HG03135 (cell line): ENCODE measurements around the gene CLDN20.
"Not testable (repeated sequence)": the region's sequence is repeated elsewhere in the genome, so short reads cannot be mapped to it uniquely, and the experiment has no call there.

Experiments used
- ATAC-seq: cut with Tn5 transposase; IDR thresholded peaks from one replicate; pipeline ENCODE4 v1.9.1; 2021; ENCODE audit warnings: mild to moderate bottlenecking, moderate library complexity; ENCODE audit not compliant: unreplicated experiment

Gene CLDN20

DNA sequence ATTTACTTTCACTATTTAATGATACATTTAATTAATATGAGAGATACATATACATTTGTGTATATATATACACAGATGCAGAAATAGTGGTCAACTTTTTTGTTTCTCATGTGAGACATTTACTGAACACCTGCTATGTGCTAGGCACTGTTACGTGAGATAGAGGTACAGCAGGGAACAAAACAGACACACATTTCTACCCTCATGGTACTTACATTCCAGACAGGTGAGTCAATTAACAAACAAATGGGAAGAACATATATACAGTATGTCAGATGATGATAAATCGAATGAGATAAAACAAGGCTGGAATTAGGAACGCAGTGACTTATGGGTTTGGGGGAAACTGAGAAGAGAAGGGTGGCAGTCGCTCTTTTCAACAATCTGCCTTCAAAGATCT, 45.3 kb downstream of the CLDN20 start:
- ATAC-seq, result no peak

DNA sequence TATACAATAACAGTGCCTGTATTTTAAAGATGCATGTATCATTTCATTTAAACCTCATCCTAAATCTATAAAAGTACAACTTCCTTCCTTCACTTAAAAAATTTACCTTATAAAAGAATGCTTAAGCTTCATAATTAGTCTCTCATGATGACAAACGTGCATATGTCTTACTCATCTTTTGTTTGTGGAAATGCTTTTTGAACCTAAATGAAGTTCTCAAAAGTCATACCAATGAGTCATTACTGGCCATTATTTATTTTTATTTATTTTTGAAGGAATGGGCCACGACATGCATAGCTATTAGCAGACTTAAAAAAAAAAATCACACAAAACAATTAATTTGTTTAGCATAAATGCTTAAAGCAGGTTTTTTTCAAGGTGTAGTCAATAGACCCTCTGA, 46.8 kb downstream of the CLDN20 start:
- ATAC-seq, result no peak

DNA sequence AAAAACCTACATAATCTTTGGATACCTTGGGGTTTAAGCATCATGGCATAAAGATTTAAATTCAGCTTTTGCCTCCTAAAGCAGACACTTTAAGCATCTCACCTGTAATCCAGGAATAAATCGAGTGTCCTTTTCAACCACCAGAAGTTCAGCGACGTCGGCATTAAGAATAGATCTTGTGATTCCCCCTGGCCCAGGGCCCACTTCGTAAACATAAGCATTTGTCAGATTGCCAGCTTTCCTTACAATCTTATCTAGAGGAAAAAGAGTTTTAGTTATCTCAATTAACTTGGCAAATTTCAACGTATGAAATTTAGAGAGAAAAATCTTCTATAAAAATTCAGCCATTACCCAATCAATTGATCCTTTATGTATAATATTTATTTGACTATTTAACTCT, 47.3 kb downstream of the CLDN20 start:
- ATAC-seq, result no peak

DNA sequence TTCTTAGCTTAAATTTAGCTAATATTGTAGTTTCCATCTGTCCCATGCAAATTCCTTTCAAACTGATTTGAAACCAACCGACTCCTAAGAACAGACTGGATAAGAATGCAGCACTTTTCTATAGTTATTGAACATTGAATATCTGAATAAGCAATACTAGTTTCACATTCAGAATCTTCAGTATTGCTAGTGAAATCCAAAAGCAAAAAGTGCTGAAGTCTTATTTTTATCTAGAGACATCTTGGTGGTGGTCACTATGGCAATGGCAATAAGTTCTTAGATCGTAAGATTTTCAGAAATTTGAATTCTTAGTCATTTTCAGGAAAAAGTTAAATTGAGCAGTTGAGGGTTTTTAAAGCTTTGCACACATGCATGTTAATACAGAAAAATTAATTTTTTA, 47.8 kb downstream of the CLDN20 start:
- ATAC-seq, result no peak

DNA sequence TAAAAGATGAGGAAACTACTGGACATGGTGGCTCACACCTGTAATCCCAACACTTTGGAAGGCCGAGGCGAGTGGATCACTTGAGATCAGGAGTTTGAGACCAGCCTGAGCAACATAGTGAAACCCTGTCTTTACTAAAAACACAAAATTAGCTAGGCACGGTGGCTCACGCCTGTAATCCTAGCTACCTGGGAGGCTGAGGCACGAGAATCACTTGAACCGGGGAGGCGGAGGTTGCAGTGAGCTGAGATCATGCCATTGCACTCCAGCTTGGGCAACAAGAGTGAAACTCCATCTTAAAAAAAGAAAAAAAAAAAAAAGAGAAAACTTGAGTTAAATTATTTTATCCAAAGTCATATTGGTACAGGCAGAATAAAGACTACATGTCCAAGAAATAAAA, 49.1 kb downstream of the CLDN20 start:
- ATAC-seq, result not testable (repeated sequence)

DNA sequence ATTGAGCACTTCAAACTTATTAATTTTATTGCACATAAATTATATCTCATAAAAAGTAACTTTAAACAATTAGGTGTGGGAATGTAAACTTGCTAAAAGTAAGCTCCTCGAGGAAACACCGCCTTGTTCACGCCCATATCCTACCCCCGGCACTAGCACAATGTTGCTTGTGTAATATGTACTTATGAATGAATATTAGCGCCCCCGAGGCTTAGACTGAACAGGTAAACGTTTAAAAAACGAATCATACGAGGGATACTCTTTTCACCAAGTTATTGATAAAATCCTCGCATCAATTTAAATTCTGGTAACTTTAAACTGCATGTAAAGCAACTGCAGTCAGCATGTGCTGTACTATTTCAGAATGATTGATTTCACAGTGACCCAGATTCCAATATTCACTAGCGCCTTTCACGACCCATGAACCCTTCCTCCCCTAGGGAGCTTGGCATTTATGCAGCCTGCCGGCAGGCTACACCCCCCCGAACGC, 49.8 kb downstream of the CLDN20 start:
- peak; percentile 11 for ATAC-seq

DNA sequence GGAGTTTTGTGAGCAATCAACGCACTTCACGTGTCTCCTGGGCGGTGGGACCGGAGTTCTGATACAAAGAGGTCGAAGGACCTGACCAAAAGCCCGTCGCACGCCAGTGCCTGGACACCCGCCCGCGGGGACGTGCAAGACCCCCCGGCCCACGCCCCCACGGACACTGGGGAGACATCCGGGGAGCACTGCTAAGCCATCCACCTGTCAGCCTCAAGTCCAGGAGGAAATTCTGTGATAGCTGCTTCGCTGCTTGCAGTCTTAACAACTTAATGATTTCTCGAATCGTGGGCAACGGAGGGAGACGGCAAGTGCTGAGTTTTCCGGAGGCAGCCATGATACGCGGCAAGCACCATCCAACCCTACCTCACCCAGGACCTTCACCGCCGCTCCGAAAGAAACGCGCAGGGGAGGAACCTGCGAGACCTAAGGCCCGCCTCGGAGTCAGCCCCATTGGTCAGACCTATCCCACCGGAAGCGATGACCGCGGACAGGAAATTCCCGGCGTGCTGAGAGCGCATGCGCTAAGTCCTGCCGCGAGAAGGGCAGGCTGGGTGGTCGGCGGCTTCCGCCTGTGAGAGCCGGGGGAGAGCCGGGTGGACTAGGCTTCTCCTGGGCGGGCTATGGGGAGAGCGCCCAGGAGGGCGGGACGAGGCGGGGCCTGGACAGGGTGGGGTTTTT, 50.4 kb downstream of the CLDN20 start, which contains the start of gene TFB1M:
TSS of gene TFB1M (minus strand) at position 393 of the 681 bp plus-strand sequence. CDS start at position 337, 56 bp downstream.
- peak; percentile 97 for ATAC-seq

DNA sequence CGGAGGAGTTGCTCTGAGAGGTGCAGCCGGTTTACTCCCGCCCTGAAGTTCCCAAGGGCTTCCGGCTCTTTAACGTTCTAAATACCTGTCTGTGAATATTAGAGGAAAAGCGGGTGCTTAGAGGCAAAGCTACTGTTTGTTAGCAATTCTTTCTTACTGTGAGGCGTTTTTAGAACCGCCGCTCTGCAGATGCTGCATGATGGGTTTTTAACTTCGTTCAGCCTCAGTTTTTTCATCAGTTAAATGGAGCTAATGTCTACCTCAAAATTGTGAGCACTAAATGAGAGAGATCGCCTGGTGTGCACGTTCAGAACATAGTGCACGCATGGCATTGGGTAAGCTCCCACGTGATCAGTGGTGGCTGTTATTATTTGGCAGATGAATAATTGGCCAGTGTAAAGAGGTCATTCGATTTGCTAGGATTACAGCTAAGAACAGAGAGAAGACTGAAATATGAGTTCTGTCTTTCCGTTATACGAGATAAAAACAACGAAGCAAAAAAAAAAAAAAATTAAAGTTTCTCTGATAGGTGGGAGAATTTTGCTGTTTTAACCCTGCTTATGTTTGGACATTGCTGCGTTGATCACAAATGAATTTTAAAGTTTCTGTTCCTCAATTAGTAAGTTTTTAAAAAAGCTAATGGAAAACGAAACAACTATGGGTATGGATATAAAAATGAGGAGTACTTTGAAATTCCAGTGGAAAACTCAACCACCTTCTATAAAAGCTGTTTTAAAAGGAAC, 51.1 kb downstream of the CLDN20 start:
- ATAC-seq, result peak; percentile 50

DNA sequence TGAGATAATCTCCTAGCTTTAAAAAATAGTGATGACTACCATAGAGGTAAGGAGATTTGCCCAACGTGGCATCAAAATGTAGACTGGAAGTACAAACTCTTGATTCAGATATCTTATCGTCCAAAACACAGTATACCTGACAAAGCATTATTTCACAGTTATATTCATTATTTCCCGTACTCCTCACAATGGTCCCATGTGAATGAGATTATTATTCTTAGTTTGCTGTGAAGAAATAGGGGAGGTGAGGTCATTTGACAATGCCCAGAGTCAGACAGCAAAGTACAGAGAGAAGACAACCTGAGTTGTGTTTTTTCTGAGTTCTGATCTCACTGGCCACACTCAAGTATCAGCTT, 51.7 kb downstream of the CLDN20 start:
- ATAC-seq, result no peak

DNA sequence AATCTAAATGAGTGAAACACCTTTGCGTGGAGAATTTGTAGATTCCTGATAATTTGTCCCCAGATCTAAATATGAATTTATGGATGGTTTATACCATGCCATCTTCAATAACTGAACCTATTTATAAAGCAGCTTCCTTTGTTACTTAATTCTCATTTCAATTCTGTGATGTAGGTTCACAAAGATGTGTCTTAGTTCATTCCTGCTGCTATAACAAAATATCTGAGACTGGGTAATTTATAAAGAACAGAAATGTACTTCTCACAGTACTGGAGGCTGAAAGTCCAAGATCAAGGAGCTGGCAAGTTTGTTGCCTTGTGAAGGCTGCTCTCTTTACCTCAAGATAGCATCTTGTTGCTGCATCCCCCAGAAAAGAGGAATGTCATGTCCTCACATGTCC, 52.6 kb downstream of the CLDN20 start:
- ATAC-seq, result no peak

DNA sequence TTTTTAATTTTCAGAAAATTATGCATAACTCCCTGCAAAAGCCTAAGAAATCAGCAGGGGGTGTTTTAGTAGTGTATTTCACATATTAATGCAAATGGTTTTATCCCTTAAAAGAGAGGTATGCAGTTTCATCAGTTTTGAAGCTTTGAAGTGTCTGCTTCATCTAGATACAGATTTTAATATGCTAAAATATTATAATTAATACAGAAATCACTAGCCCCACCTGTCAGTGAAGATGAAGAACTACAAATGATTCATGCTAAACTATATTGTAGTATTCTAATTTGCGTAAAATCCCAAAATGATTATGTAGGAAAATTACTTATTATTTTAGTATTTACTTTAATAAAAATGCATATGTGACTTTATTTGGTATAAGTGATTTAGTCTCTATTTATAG, 53.4 kb downstream of the CLDN20 start:
- ATAC-seq, result no peak

DNA sequence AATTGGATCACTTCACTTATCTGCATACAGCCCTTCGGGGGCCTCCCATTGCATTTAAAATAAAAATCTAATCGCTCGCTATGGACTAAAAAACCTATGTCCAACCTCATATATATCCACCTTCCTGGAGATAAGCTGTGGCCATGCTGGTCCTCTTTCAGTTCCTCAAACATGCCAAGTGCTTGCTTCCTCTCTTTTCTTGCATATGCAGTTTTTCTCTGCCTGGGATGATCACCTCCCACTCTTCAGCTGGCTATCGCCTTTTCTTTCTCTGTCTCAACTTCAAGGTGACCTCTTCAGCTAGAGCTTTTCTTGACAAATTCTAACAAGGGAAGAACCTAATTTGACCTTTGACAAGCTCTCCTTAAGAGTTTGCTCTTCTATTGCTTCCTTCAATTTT, 56.1 kb downstream of the CLDN20 start:
- peak; percentile 41 for ATAC-seq

DNA sequence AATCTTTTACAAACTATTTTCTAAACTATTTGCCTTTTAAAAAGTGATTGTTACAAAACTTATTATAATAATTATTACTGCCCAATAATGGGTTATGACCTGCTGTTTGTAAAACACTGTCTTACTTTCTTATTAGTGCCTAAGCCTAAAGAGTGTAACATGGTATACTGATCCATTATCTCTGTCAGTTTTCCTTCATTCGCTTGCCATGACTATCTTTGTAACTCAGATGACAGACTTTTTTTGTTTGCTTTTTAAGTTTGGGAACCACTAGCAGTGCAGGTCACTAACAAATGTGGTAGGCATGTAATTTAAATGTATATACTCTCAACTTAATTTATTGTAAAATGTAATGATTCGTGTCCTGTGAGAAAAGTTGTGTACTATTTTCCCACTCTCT, 60.4 kb downstream of the CLDN20 start:
- no peak for ATAC-seq

DNA sequence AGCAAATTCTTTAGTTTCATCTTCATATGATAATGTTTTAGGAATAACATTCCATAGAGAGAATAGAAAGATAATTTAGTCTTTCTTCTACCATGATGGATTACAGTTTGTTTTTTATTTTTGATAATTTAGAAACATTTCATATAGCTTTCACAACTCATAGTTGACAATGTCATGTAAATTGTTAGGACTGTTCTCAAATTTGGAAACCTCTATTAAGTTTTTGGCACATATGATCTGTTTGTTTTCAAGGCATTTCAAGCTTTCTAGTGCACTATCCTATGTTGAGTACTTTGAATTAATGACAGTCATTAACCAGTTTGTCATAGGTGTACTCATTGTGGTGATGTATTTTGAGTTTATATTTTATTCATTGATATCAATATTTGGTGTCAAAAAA, 61.2 kb downstream of the CLDN20 start:
- no peak for ATAC-seq

DNA sequence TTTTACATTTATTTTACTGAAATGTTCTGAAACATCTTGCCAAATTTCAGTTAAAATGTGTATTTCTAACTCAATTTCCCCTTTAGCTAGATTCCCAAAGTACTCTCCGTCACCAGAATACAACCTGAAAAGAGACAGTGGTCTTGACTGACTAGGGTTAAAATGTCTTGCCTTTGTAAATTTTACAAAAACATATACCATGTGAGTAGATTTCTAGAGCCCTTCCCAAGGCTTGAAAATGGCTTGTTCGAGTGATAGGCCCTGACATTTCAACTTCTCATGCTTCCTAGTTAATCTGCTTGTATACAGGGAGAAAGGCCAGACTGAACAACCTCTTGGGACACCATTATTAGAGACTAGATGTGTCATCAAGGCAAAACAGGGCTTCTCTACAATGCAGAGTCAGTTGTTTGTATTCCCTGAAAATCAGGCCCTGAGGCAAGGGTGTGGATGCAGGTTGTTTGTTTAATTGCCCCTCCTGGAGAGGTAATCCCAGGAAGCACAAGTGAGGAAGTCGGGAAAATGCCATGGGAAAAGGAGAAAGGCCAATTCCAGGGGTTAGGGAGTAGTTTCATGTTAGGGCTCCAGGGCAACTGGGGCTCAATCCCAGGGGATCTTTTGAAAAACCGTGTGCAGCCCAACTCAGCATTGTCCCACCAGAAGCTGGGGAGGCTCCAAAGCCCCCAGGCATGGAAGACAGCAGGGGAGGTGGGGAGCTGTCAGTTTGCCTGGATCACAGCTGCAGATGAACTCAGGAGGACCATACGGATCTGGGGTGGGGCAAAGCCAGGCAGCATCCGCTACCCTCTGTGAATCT, 62.1 kb downstream of the CLDN20 start:
- no peak for ATAC-seq
